ENCODE results near the gene CPSF3. TPM values are rescaled to one million over a fixed set of nuclear protein-coding genes. Genes with fewer than 3 reads are reported as not detected.

The CPSF3 gene
- total RNA-seq, 1 experiment from 2014 or later = 95.5 TPM

DNA sequence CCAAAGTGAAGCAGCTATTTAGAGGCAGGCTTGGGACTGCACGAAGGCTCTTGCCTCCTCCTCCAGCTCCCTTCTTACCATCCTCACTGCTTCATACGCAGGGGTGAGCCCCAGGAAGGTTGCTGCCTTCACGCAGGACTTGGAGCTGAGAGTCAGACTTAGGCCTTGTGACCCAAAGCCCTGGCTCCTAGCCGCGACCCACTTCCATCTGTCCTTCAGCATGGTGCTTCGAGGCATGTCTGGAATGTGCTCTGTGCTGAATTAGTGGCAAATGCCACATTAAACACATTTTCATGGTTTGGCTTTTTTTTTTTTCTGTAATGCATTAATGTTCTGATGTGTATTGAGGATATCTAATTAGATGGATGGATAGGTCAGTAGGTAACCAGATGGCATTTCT lies 37.6 kb upstream of the CPSF3 start:
- H3K9me3 Mint-ChIP-seq = no peaks in the 10 kb centered on the region
- H3K23ac ChIP-seq (ENCODE audit: insufficient read length, low read depth, low read length) = no peak overlapping the region
- WGBS (ENCODE audit: extremely low coverage, insufficient read length, low lambda C conversion rate) = no CpG with 5 or more reads among the region's 6 CpGs
- no peak overlapping the region for H2BK120ac ChIP-seq (ENCODE audit: low read depth, low read length, poor library complexity, severe bottlenecking)
- H3K18ac ChIP-seq (ENCODE audit: insufficient read length, low read depth, low read length) = no peak overlapping the region
- H2BK5ac ChIP-seq (ENCODE audit: insufficient read length, low read length) = no peak overlapping the region
- H3K79me1 ChIP-seq (ENCODE audit: insufficient read depth, low read depth, low read length, poor library complexity, severe bottlenecking) = no peaks in the 10 kb centered on the region
- H3K4me3 Mint-ChIP-seq = no peak overlapping the region
- H4K8ac ChIP-seq (replicated peaks; ENCODE audit: insufficient read length, low read depth, low read length) = no peak overlapping the region
- TF ChIP-seq CTCF (conservative IDR thresholded peaks at IDR 0.05) = no peak
- H3K36me3 Mint-ChIP-seq (ENCODE audit: insufficient read depth in 1 of 3, low read depth in 3 of 3) = peaks cover 5 to 38% (median 37%) of the 10 kb centered on the region in 3 experiments
- H3K4me2 ChIP-seq (ENCODE audit: insufficient read depth, insufficient read length, low read length) = no peak overlapping the region
- H3K14ac ChIP-seq (ENCODE audit: insufficient read depth, low read length) = no peak overlapping the region; the same call in 1 of the 2 replicates
- H2BK20ac ChIP-seq (ENCODE audit: low read depth, low read length, poor library complexity, severe bottlenecking) = no peak overlapping the region
- H3K23me2 ChIP-seq (ENCODE audit: insufficient read length, low read depth, low read length, poor library complexity, severe bottlenecking) = no peaks in the 10 kb centered on the region
- H2BK15ac ChIP-seq (ENCODE audit: low read depth, low read length) = no peak overlapping the region
- no peak overlapping the region for H3K27ac Mint-ChIP-seq
- no peak overlapping the region for H3K9ac ChIP-seq (ENCODE audit: extremely low read depth, insufficient read length, low read length)
- no peak overlapping the region for H4K5ac ChIP-seq (ENCODE audit: insufficient read length, low read depth, low read length)
- no peak overlapping the region for H3K27ac ChIP-seq (ENCODE audit: insufficient read length, low read depth, low read length)
- DNase-seq = no peak
- no peaks in the 10 kb centered on the region for H3K27me3 ChIP-seq (ENCODE audit: insufficient read depth, low read length)
- no peak overlapping the region for H3K4ac ChIP-seq (ENCODE audit: low read depth, low read length)
- no peak overlapping the region for H3T11ph ChIP-seq (ENCODE audit: low read length)
- no peaks in the 10 kb centered on the region for H3K9me3 ChIP-seq (ENCODE audit: control insufficient read depth, low read depth, low read length)
- H2AFZ ChIP-seq (ENCODE audit: low read length) = no peak overlapping the region
- no peaks in the 10 kb centered on the region for H3K79me2 ChIP-seq (ENCODE audit: insufficient read depth, low read length)
- H4K91ac ChIP-seq (ENCODE audit: insufficient read length, low read depth, low read length) = no peak overlapping the region
- H3K27me3 Mint-ChIP-seq (ENCODE audit: low read depth) = no peaks in the 10 kb centered on the region
- 0 out of 4 replicates have a peak, but pooled peaks cover 0 to 3% of the 10 kb centered on the region in 2 experiments for H3K4me1 Mint-ChIP-seq
- H2AK5ac ChIP-seq (ENCODE audit: insufficient read length, low read length) = no peak overlapping the region
- H3K56ac ChIP-seq (ENCODE audit: insufficient read length, low read depth, low read length) = no peak overlapping the region
- no peaks in the 10 kb centered on the region for H4K20me1 ChIP-seq (ENCODE audit: control insufficient read depth, insufficient read depth, insufficient read length)
- no peak overlapping the region for H2BK12ac ChIP-seq (ENCODE audit: insufficient read length, low read depth, low read length)
- H3K4me1 ChIP-seq (ENCODE audit: insufficient read depth, low read length) = no peaks in the 10 kb centered on the region
